ENCODE results near the gene MESP1. TPM values are rescaled to one million over a fixed set of nuclear protein-coding genes. Genes with fewer than 3 reads are reported as not detected.

Gene MESP1
- total RNA-seq, 1 donor from 2014 or later: 2.1 TPM

DNA sequence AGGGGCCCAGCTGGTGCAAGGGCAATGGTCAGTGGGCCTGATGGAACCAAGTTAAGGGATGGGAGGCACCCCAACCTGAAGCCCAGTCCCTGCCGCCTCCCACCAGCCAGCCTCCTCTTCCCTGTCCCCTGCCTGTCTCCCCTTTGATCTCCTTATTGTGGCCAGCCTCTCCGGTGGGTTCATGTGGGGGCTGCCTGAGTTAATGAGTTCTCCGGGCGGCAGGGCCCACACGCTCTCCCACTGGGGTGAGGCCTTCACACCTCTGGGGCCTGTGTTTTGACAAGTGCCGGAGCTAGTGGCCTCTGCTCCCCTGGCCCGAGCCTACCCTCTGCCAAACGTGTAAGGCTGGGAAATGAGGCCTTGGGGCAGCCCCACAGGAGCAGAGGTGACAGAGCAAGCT is 7.2 kb upstream of the MESP1 start:
- TF ChIP-seq, protein P1, sequence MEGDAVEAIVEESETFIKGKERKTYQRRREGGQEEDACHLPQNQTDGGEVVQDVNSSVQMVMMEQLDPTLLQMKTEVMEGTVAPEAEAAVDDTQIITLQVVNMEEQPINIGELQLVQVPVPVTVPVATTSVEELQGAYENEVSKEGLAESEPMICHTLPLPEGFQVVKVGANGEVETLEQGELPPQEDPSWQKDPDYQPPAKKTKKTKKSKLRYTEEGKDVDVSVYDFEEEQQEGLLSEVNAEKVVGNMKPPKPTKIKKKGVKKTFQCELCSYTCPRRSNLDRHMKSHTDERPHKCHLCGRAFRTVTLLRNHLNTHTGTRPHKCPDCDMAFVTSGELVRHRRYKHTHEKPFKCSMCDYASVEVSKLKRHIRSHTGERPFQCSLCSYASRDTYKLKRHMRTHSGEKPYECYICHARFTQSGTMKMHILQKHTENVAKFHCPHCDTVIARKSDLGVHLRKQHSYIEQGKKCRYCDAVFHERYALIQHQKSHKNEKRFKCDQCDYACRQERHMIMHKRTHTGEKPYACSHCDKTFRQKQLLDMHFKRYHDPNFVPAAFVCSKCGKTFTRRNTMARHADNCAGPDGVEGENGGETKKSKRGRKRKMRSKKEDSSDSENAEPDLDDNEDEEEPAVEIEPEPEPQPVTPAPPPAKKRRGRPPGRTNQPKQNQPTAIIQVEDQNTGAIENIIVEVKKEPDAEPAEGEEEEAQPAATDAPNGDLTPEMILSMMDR (IDR thresholded peaks at IDR 0.05): no peak
- no peaks in the 10 kb centered on the region for H3K36me3 Mint-ChIP-seq (ENCODE audit: unreplicated experiment)
- no peak overlapping the region for H3K27ac Mint-ChIP-seq (ENCODE audit: unreplicated experiment)
- no peaks in the 10 kb centered on the region for H3K9me3 Mint-ChIP-seq (ENCODE audit: unreplicated experiment)
- no peak for DNase-seq (ENCODE audit: extremely low spot score, unreplicated experiment)
- H3K27me3 Mint-ChIP-seq (ENCODE audit: unreplicated experiment): no peaks in the 10 kb centered on the region
- no peak overlapping the region for H3K4me3 Mint-ChIP-seq (ENCODE audit: unreplicated experiment)
- H3K4me1 Mint-ChIP-seq (ENCODE audit: unreplicated experiment): peaks cover 17% of the 10 kb centered on the region

DNA sequence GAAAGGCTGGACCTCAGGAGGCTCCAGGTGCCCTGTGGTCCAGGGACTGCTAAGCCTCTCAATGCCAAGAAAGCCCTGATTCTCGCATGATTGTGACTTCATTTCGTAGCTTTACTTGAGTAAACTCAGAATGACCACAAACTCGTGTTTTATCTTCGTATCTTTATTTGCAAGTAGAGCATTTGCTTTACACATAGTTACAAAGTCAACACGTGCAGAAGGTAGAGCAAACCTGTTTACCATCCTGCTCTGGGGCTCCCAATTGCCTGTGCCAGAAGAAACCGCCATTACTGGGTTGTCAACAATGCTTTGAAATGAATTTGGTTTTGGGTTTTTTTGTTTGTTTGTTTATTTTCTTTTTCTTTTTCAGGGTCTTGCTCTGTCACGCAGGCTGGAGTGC is 5.8 kb upstream of the MESP1 start:
- H3K27ac Mint-ChIP-seq (ENCODE audit: unreplicated experiment): no peak overlapping the region
- no peak overlapping the region for H3K4me3 Mint-ChIP-seq (ENCODE audit: unreplicated experiment)
- TF ChIP-seq, protein P1 (IDR thresholded peaks at IDR 0.05): no peak
- no peaks in the 10 kb centered on the region for H3K36me3 Mint-ChIP-seq (ENCODE audit: unreplicated experiment)
- peaks cover 17% of the 10 kb centered on the region for H3K4me1 Mint-ChIP-seq (ENCODE audit: unreplicated experiment)
- DNase-seq (ENCODE audit: extremely low spot score, unreplicated experiment): no peak
- no peaks in the 10 kb centered on the region for H3K27me3 Mint-ChIP-seq (ENCODE audit: unreplicated experiment)
- no peaks in the 10 kb centered on the region for H3K9me3 Mint-ChIP-seq (ENCODE audit: unreplicated experiment)

DNA sequence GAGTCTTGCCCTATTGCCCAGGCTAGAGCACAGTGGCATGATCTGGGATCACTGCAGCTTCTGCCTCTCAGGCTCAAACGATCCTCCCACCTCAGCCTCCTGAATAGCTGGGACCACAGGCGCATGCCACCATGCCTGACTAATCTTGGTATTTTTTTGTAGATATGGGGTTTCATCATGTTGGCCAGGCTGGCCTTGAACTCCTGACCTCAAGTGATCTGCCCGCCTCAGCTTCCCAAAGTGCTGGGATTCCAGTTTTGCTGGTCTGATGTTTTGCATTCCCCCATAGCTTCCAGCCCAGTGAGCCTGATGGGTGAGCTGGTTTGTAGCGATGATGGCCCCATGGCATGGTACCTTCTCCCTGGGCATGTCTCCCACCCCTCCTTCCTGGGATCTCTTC is 4.7 kb upstream of the MESP1 start:
- TF ChIP-seq, protein P1 (IDR thresholded peaks at IDR 0.05): no peak
- H3K9me3 Mint-ChIP-seq (ENCODE audit: unreplicated experiment): no peaks in the 10 kb centered on the region
- H3K27me3 Mint-ChIP-seq (ENCODE audit: unreplicated experiment): no peaks in the 10 kb centered on the region
- no peaks in the 10 kb centered on the region for H3K36me3 Mint-ChIP-seq (ENCODE audit: unreplicated experiment)
- no peak for DNase-seq (ENCODE audit: extremely low spot score, unreplicated experiment)
- no peak overlapping the region for H3K4me3 Mint-ChIP-seq (ENCODE audit: unreplicated experiment)
- no peak overlapping the region for H3K27ac Mint-ChIP-seq (ENCODE audit: unreplicated experiment)
- H3K4me1 Mint-ChIP-seq (ENCODE audit: unreplicated experiment): peaks cover 9% of the 10 kb centered on the region

DNA sequence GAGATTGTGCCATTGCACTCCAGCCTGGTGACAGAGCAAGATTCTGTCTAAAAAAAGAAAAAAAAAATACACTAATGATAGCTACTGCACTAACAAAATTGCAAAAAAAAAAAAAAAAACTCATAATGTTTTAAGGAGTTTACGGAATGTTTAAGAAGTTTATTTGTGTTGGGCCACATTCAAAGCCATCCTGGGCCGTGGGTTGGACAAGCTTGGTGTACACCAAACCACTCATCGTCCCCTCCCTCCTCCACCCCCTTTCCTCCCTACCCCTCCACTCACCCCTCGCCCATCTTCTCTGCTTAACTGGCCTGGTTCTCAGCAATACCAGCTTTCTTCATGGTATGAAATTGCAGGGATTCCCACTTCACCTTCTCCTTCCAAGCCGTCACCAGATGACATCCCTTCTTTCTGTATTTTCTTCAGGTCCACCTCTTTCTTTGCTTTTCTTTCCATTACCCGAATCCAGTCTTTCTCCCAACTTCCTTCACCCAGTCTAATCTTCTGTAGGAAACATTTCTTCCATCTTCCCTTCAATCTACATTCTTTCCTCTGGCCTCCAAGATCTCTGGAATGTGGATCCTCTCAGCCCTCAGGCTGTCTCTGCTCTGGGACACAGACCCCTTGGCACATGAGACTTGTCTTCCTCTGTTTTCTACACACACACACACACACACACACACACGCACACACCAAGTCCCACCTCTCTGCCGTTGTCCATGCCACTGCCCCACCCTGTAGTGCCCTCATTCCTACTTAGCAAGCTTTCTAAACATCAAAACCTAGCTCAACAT is 3.5 kb upstream of the MESP1 start:
- Mint-ChIP-seq H3K9me3 (ENCODE audit: unreplicated experiment) (no peaks in the 10 kb centered on the region), H3K27me3 (ENCODE audit: unreplicated experiment) (no peaks in the 10 kb centered on the region), H3K36me3 (ENCODE audit: unreplicated experiment) (no peaks in the 10 kb centered on the region), H3K4me1 (ENCODE audit: unreplicated experiment) (peaks cover 10% of the 10 kb centered on the region), H3K4me3 (ENCODE audit: unreplicated experiment) (no peak overlapping the region), H3K27ac (ENCODE audit: unreplicated experiment) (peak overlapping the region; percentile 31)
- TF ChIP-seq, protein P1 (IDR thresholded peaks at IDR 0.05): no peak
- no peak for DNase-seq (ENCODE audit: extremely low spot score, unreplicated experiment)

DNA sequence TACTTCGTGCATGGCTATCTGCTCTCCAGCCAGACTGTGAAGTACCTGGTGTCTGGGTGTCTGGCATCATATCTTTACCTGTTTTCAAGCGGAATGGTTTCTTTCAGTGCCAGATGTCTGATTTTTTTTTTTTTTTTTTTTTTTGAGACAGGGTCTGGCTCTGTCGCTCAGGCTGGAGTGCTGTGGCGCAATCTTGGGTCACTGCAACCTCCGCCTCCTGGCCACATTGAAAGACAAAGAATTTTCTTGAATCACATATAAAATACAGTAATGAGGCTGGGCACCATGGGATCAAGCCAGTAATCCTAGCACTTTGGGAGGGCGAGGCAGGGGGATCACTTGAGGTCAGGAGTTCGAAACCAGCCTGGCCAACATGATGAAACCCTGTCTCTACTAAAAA is 2.8 kb upstream of the MESP1 start:
- Mint-ChIP-seq H3K27ac (ENCODE audit: unreplicated experiment) (no peak overlapping the region), H3K4me1 (ENCODE audit: unreplicated experiment) (peaks cover 13% of the 10 kb centered on the region), H3K4me3 (ENCODE audit: unreplicated experiment) (no peak overlapping the region), H3K36me3 (ENCODE audit: unreplicated experiment) (no peaks in the 10 kb centered on the region), H3K9me3 (ENCODE audit: unreplicated experiment) (no peaks in the 10 kb centered on the region), H3K27me3 (ENCODE audit: unreplicated experiment) (no peaks in the 10 kb centered on the region)
- TF ChIP-seq, protein P1 (IDR thresholded peaks at IDR 0.05): no peak
- DNase-seq (ENCODE audit: extremely low spot score, unreplicated experiment): no peak
